ENCODE results near the gene TTLL5. TPM values are rescaled to one million over a fixed set of nuclear protein-coding genes. Genes with fewer than 3 reads are reported as not detected.
A peak's percentile ranks its signal among the peaks of the same experiment; 100 is the strongest.

TTLL5 gene
- total and polyA plus RNA-seq, 2 of the 4 experiments (the other 2 are of a cell fraction), result 11.9 to 16.7 TPM

DNA sequence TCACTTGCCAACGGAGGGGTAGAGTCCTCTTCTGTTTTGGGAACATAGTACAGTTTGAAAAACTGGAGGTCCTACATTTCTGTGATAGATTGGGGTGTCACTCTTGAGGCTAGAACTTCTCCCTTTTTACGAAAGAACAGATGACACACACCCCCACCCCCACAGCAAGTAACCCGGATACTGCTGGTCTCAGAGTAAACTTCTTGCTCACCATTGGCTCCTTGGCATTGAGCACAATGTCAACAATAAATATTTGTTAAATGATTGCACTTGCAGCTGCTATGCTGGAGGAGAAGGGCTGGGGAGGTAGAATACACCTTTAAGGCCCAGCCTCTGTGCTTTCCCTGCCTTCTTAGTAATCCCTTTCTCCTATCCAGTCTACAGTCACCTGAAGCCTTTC, 170.9 kb downstream of the TTLL5 start:
- dilution Hi-C loops (cut with HindIII; ENCODE audit: low sequenced_read_pairs, unreplicated experiment) (no loop called here), in situ Hi-C loops (cut with MboI; ENCODE audit: low sequenced_read_pairs) (no loop called here), intact Hi-C loops (cut with micrococcal nuclease) (no loop called here)
- Histone ChIP-seq H2AK5ac (ENCODE audit: low read depth, low read length) (no peak overlapping the region), H3K4me3 (ENCODE audit: insufficient read depth, low read depth, low read length) (no peak overlapping the region), H3K27ac (ENCODE audit: insufficient read depth, low read length) (no peak overlapping the region), H3K9me1 (ENCODE audit: insufficient read depth, low read length) (no peaks in the 10 kb centered on the region; the same call in none of the 2 replicates), H3K9me3 (ENCODE audit: control insufficient read depth, insufficient read depth, low read length) (no peaks in the 10 kb centered on the region), H4K8ac (ENCODE audit: low read depth in 2 of 2, low read length in 2 of 2) (peak overlapping the region; percentile 4 to 64; a peak in 3 of 4 replicates), H3K79me1 (ENCODE audit: low read depth in 1 of 2, low read length in 2 of 2) (no peaks in the 10 kb centered on the region), H3K4me1 (ENCODE audit: control insufficient read depth, insufficient read depth, low read length) (peaks cover 17% of the 10 kb centered on the region), H3K4me2 (ENCODE audit: low read depth, low read length) (peak overlapping the region; percentile 71; the same call in 1 of the 2 replicates), H4K20me1 (ENCODE audit: insufficient read depth, low read length) (no peaks in the 10 kb centered on the region), H2BK15ac (ENCODE audit: low read depth, low read length) (peak overlapping the region; percentile 54; the same call in 2 of the 3 replicates), H3K4ac (ENCODE audit: low read depth, low read length) (peak overlapping the region; percentile 28; the same call in 1 of the 2 replicates), H3K18ac (ENCODE audit: low read depth, low read length) (peak overlapping the region; percentile 77), H2AK9ac (replicated peaks; ENCODE audit: low read depth, low read length, poor library complexity) (no peak overlapping the region), H2AFZ (replicated peaks; ENCODE audit: low read length, poor library complexity) (peak overlapping the region; percentile 34), H3K56ac (ENCODE audit: extremely low read depth, insufficient read depth, low read length) (no peak overlapping the region), H4K5ac (ENCODE audit: low read depth, low read length) (peak overlapping the region; percentile 81; the same call in 1 of the 2 replicates), H2BK5ac (ENCODE audit: low read depth, low read length, poor library complexity, severe bottlenecking) (peak overlapping the region; percentile 76), H2BK120ac (ENCODE audit: low read depth, low read length) (peak overlapping the region; percentile 28; the same call in 1 of the 2 replicates), H3K9ac (ENCODE audit: low read depth, low read length) (no peak overlapping the region), H3K27me3 (ENCODE audit: control insufficient read depth, insufficient read depth, low read length) (no peaks in the 10 kb centered on the region), H4K91ac (ENCODE audit: insufficient read depth, low read depth, low read length) (peak overlapping the region; percentile 51), H3K36me3 (ENCODE audit: control insufficient read depth, insufficient read depth, low read length) (no peaks in the 10 kb centered on the region; the same call in 1 of the 2 replicates), H3K23ac (ENCODE audit: low read depth, low read length) (no peak overlapping the region), H3K14ac (replicated peaks; ENCODE audit: low read depth, low read length) (peak overlapping the region; percentile 12; the same call in 1 of the 2 replicates), H2BK20ac (ENCODE audit: low read depth, low read length) (peak overlapping the region; percentile 53; the same call in 1 of the 2 replicates)
- peak; percentile 72 for ATAC-seq (ENCODE audit: low read depth)
- BruUV-seq (replicated peaks), result no TSS peak
- CTCF ChIA-PET, result interaction anchor here (0.7 kb wide), 1 partner anchor 75 kb away, joined by 3 read pairs; no protein-coding TSS in a partner anchor
- peak; percentile 59 for DNase-seq
- TF ChIP-seq USF2 (IDR thresholded peaks at IDR 0.05; ENCODE audit: low read depth, low read length) (no peak), RFX5 (IDR thresholded peaks at IDR 0.05; ENCODE audit: low read depth, low read length) (peak; percentile 80), SMC3 (IDR thresholded peaks at IDR 0.05; ENCODE audit: low read depth, low read length) (no peak)
- no CpG with 5 or more reads among the region's 3 CpGs for whole genome bisulfite sequencing, 2 experiments (ENCODE audit: extremely low coverage in 2 of 2, insufficient read length in 1 of 2)
- POLR2A ChIA-PET (ENCODE audit: unreplicated experiment), result no interaction called here
